WTC11 (cell line): ENCODE results near the gene SERP1. TPM values are rescaled to one million over a fixed set of nuclear protein-coding genes. Genes with fewer than 3 reads are reported as not detected.

ENCODE experiments used
- ATAC-seq: fragments of 200-7000 bp; cut with Tn5 transposase; 2 replicates; pipeline ENCODE4 v1.10.0; 2021; ENCODE audit warnings: mild to moderate bottlenecking, moderate library complexity
- CTCF ChIA-PET: fragments of 300-600 bp; sonication (Branson Sonifier 250); formaldehyde crosslinking; loops from one replicate; lab custom pipeline; 2021; ENCODE audit warnings: antibody characterized with exemption; lab: Charles Lee
- POLR2A ChIA-PET: fragments of 350-600 bp; sonication (Branson Sonifier 250); formaldehyde crosslinking; loops from one replicate; lab custom pipeline; 2021; ENCODE audit warnings: antibody characterized with exemption; lab: Charles Lee
- DNase-seq: peaks from one replicate; pipeline ENCODE4 v3.0.0; 2021; ENCODE audit warnings: low spot score
- H3K27ac Mint-ChIP-seq: 2 replicates; pipeline ENCODE4 v1.8.0; 2021; ENCODE audit warnings: mixed read lengths
- H3K27me3 Mint-ChIP-seq: 2 replicates; pipeline ENCODE4 v1.8.0; 2021; ENCODE audit warnings: low read depth, mild to moderate bottlenecking, moderate library complexity, mixed read lengths
- H3K36me3 Mint-ChIP-seq: 2 replicates; pipeline ENCODE4 v1.8.0; 2021; ENCODE audit warnings: mixed read lengths
- H3K4me1 Mint-ChIP-seq: 2 replicates; pipeline ENCODE4 v1.8.0; 2022; ENCODE audit warnings: mixed read lengths
- H3K4me3 Mint-ChIP-seq: 2 replicates; pipeline ENCODE4 v1.8.0; 2021; ENCODE audit warnings: mild to moderate bottlenecking, moderate library complexity, mixed read lengths
- H3K9me3 Mint-ChIP-seq: 2 replicates; pipeline ENCODE4 v1.8.0; 2021; ENCODE audit warnings: mixed read lengths
- CREB1 ChIP-seq: sonication (generic); formaldehyde crosslinking; IDR thresholded peaks from 2 replicates; pipeline ENCODE4 v1.8.0; 2023; ENCODE audit warnings: mild to moderate bottlenecking, missing genetic modification reagents
- CTCF ChIP-seq: fragments of 200-600 bp; IDR thresholded peaks from 2 replicates; pipeline ENCODE4 v1.8.0; 2022; ENCODE audit warnings: antibody characterized with exemption
- E2F1 ChIP-seq: sonication (generic); formaldehyde crosslinking; IDR thresholded peaks from 2 replicates; pipeline ENCODE4 v1.8.0; 2022; ENCODE audit warnings: mild to moderate bottlenecking, missing genetic modification reagents
- FOXJ3 ChIP-seq: sonication (generic); formaldehyde crosslinking; IDR thresholded peaks from 2 replicates; pipeline ENCODE4 v1.9.0; 2021; ENCODE audit warnings: missing genetic modification reagents, mild to moderate bottlenecking, borderline replicate concordance
- GRHL2 ChIP-seq: fragments of 250-450 bp; sonication (Bioruptor Pico); IDR thresholded peaks from 2 replicates; pipeline ENCODE4 v1.8.0; 2022; ENCODE audit warnings: mild to moderate bottlenecking, moderate library complexity; ENCODE audit not compliant: insufficient replicate concordance, severe bottlenecking
- HMGA2 ChIP-seq: fragments of 250-450 bp; sonication (Bioruptor Pico); IDR thresholded peaks from 2 replicates; pipeline ENCODE4 v1.4.0; 2021; ENCODE audit warnings: mild to moderate bottlenecking, moderate library complexity
- IRF2 ChIP-seq: sonication (generic); formaldehyde crosslinking; IDR thresholded peaks from 2 replicates; pipeline ENCODE4 v1.8.0; 2022; ENCODE audit warnings: low read depth, missing genetic modification reagents, borderline replicate concordance
- JAZF1 ChIP-seq: fragments of 250-450 bp; sonication (Bioruptor Pico); IDR thresholded peaks from 2 replicates; pipeline ENCODE4 v1.9.0; 2021; ENCODE audit warnings: moderate library complexity, mild to moderate bottlenecking, inconsistent platforms
- KAT7 ChIP-seq: sonication (generic); formaldehyde crosslinking; IDR thresholded peaks from 2 replicates; pipeline ENCODE4 v1.8.1; 2023; ENCODE audit warnings: missing genetic modification reagents, mild to moderate bottlenecking, borderline replicate concordance
- MLX ChIP-seq: sonication (generic); formaldehyde crosslinking; IDR thresholded peaks from 2 replicates; pipeline ENCODE4 v1.8.1; 2023; ENCODE audit warnings: mild to moderate bottlenecking, missing genetic modification reagents, moderate library complexity
- MXD4 ChIP-seq: fragments of 250-450 bp; sonication (Bioruptor Pico); IDR thresholded peaks from 2 replicates; pipeline ENCODE4 v1.8.0; 2021; ENCODE audit warnings: mild to moderate bottlenecking, moderate library complexity, borderline replicate concordance
- NFE2L1 ChIP-seq: sonication (generic); formaldehyde crosslinking; IDR thresholded peaks from 2 replicates; pipeline ENCODE4 v1.8.1; 2023; ENCODE audit warnings: missing genetic modification reagents
- NR1H2 ChIP-seq: sonication (generic); formaldehyde crosslinking; IDR thresholded peaks from 2 replicates; pipeline ENCODE4 v1.9.0; 2021; ENCODE audit warnings: mild to moderate bottlenecking, moderate library complexity, missing genetic modification reagents
- PRDM15 ChIP-seq: sonication (generic); formaldehyde crosslinking; IDR thresholded peaks from 2 replicates; pipeline ENCODE4 v1.8.0; 2022; ENCODE audit warnings: missing genetic modification reagents
- PRRX2 ChIP-seq: fragments of 250-450 bp; sonication (Bioruptor Pico); IDR thresholded peaks from 2 replicates; pipeline ENCODE4 v1.8.0; 2021; ENCODE audit warnings: mild to moderate bottlenecking
- SMAD3 ChIP-seq: sonication (generic); formaldehyde crosslinking; IDR thresholded peaks from 2 replicates; pipeline ENCODE4 v1.8.0; 2022; ENCODE audit warnings: missing genetic modification reagents, mild to moderate bottlenecking, borderline replicate concordance
- STAT6 ChIP-seq: sonication (generic); formaldehyde crosslinking; conservative IDR thresholded peaks from 2 replicates; pipeline ENCODE4 v1.8.1; 2023; ENCODE audit warnings: mild to moderate bottlenecking, low read depth, missing genetic modification reagents, moderate library complexity
- USF1 ChIP-seq: sonication (generic); formaldehyde crosslinking; IDR thresholded peaks from 2 replicates; pipeline ENCODE4 v1.8.0; 2022; ENCODE audit warnings: mild to moderate bottlenecking, missing genetic modification reagents
- ZBTB43 ChIP-seq: sonication (generic); formaldehyde crosslinking; IDR thresholded peaks from 2 replicates; pipeline ENCODE4 v1.8.1; 2023; ENCODE audit warnings: mild to moderate bottlenecking, missing genetic modification reagents
- ZMAT4 ChIP-seq: fragments of 250-450 bp; sonication (Bioruptor Pico); IDR thresholded peaks from 2 replicates; pipeline ENCODE4 v1.9.0; 2021; ENCODE audit warnings: mild to moderate bottlenecking
- ZNF232 ChIP-seq: sonication (generic); formaldehyde crosslinking; IDR thresholded peaks from 2 replicates; pipeline ENCODE4 v1.8.0; 2022; ENCODE audit warnings: mild to moderate bottlenecking, missing genetic modification reagents
- ZNF396 ChIP-seq: fragments of 250-450 bp; sonication (Bioruptor Pico); IDR thresholded peaks from 2 replicates; pipeline ENCODE4 v1.8.0; 2021; ENCODE audit warnings: mild to moderate bottlenecking, moderate library complexity, borderline replicate concordance
- ZNF671 ChIP-seq: fragments of 250-450 bp; sonication (Bioruptor Pico); IDR thresholded peaks from 2 replicates; pipeline ENCODE4 v1.8.0; 2021; ENCODE audit warnings: mild to moderate bottlenecking
- total RNA-seq: library from RNA; stranded (reverse); gene quantifications from 3 replicates; pipeline ENCODE4 v1.2.3, GENCODE V29; 2021

The SERP1 gene
- total RNA-seq, 1 experiment from 2014 or later = 98.3 TPM

GRCh38 chr3:150589759-150590158 lies 43.5 kb upstream of the SERP1 start:
- ChIA-PET POLR2A (no interaction called here), CTCF (no interaction called here)
- Mint-ChIP-seq H3K27ac (no peak overlapping the region), H3K9me3 (no peaks in the 10 kb centered on the region), H3K27me3 (no peaks in the 10 kb centered on the region), H3K4me3 (no peak overlapping the region), H3K4me1 (no peaks in the 10 kb centered on the region), H3K36me3 (peaks cover 11% of the 10 kb centered on the region)
- ATAC-seq (no peak), DNase-seq (no peak)
- TF ChIP-seq GRHL2 (CRISPR knock-in tag) (no peak), SMAD3 (no peak), ZMAT4 (CRISPR knock-in tag) (no peak), KAT7 (CRISPR knock-in tag) (no peak), FOXJ3 (CRISPR knock-in tag) (no peak), PRRX2 (CRISPR knock-in tag) (no peak), STAT6 (CRISPR knock-in tag) (no peak), MXD4 (CRISPR knock-in tag) (no peak), NR1H2 (CRISPR knock-in tag) (no peak), NFE2L1 (CRISPR knock-in tag) (no peak), ZNF671 (CRISPR knock-in tag) (no peak), USF1 (CRISPR knock-in tag) (no peak), PRDM15 (CRISPR knock-in tag) (no peak), CREB1 (CRISPR knock-in tag) (no peak), ZNF232 (CRISPR knock-in tag) (no peak)

- no peak for DNase-seq
- TF ChIP-seq JAZF1 (CRISPR knock-in tag) = no peak
- TF ChIP-seq CTCF = no peak
- no peak for TF ChIP-seq HMGA2 (CRISPR knock-in tag)
- TF ChIP-seq E2F1 (CRISPR knock-in tag) = no peak
- no peak for TF ChIP-seq ZNF396 (CRISPR knock-in tag)
- no peak for TF ChIP-seq IRF2
- TF ChIP-seq MLX (CRISPR knock-in tag) = no peak
- TF ChIP-seq NFE2L1 (CRISPR knock-in tag) = no peak
- TF ChIP-seq ZBTB43 (CRISPR knock-in tag) = no peak
These were observed 41.9 kb upstream of the SERP1 start for GRCh38 chr3:150588027-150588830.

More at GRCh38 chr3:150588027-150588830, 41.9 kb upstream of the SERP1 start:
- peak; percentile 55; the same call in 1 of the 2 replicates for ATAC-seq
- H3K27me3 Mint-ChIP-seq = no peaks in the 10 kb centered on the region
- no peak overlapping the region for H3K4me3 Mint-ChIP-seq
- H3K36me3 Mint-ChIP-seq = peaks cover 22% of the 10 kb centered on the region
- CTCF ChIA-PET = no interaction called here
- H3K4me1 Mint-ChIP-seq = no peaks in the 10 kb centered on the region
- H3K9me3 Mint-ChIP-seq = no peaks in the 10 kb centered on the region
- POLR2A ChIA-PET = no interaction called here
- peak overlapping the region; percentile 70 for H3K27ac Mint-ChIP-seq
